DMS79 treated with DMSO at 0.1 percent for 48 hours (cell line): ENCODE results near the gene TMA7.

Source experiments
- DNase-seq: peaks from one replicate; lab custom pipeline; 2025; lab: John Stamatoyannopoulos, UW

Gene TMA7

DNA sequence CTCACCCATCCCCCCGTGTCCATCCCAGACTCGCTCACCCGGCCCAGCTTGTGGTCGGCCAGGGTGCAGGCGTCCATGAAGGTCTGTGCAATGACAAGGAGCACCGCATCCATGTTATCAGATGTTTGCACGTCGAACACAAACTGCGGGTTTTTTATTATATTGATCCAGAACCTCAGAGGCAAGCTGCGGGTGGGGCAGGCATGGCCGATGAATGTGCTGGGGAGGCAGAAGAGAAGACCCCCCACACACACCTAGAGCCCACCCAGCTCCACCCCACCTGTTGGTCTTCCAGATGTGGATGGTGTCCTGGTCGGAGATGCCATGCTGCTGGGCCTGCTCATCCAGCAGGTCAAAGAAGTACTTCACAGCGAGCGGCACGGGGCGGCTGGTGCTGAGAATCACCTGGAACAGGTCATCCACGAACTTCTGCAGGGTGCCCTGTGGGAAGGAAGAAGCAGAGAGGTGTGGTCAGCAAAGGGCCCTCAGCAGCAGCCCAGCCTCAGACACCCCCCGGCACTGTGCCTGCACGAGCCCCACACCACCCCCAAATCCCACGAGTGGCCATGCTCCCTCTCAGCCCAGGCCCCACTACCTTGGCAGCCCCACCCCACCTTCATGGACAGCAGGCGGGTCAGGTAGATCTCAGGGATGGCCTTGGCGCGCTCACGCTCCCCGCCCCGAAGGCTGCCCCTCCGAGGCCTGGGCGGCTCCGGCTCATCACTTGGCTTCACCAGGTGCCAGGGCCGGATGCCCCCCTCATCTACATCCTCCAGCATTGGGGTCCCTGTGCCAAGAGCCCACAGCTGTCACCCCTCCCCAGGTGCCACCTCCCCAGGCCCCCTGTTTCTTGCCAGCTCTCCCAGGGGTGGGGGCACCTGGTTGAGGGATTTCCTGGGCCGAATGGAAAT lies 30.5 kb upstream of the TMA7 start:
- no peak for DNase-seq

DNA sequence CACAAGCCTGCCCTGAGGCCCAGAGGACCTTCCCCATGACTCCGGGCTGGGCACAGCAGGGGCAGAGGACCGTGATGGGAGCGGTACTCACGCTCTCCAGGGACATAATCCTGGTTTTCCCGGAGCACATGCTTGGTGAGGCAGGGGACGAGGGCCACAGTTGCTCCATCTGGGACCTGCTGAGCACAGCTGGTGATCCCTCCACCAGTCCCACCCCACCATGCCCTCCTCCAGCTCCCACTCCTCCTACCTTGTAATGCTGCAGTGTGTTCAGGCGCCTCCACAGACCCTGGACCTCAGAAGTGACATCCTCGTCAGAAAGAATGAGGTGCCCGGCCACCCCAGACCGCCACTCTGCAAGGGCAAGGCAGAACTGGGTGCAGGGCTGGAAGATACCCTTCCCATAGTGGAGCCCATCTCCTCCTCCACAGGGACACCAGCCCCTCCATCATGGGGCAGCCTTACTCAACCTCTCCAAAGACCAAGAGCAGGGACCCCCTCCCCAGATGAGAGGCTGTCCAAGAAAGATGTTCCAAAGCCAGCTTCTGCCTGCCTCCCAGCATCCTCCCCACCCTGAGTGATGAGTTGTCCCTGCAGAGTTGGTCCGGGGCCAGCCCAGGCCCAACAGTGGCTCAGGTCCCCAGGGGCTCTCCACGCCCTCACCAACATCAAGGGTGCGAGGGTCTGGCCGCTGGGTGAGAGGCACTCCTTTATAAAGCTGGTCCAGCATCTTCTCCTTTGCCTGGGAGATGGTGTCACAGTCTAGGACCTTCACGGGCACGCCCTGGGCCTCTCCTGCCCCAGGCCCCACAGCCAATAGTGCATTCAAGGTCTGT lies 29.6 kb upstream of the TMA7 start:
- no peak for DNase-seq

- no peak for DNase-seq
Measured at GRCh38 chr3:48411041-48411588, 28.9 kb upstream of the TMA7 start.

GRCh38 chr3:48411606-48412374 lies 28.3 kb upstream of the TMA7 start:
- DNase-seq = no peak

- no peak for DNase-seq
Measured at GRCh38 chr3:48412375-48413001, 27.6 kb upstream of the TMA7 start.

DNA sequence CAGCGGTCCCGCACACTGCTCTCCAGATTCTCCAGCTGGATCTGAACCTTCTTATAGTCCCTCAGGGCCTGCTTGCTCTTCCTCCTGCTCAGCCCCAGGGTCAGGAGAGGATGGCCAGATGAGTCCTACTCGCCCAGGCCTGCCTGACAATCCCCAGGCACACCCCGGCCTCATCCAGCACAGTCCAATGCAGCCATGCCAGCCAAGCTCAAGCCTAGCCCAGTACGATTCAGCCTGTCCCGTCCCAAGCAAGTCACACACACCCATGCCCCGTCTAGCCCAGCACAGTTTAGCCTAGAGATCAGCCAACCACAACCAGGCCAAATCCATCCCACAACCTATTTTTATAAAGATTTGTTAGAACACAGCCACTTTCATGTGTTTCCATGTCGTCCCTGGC lies 27.0 kb upstream of the TMA7 start:
- DNase-seq = no peak

DNA sequence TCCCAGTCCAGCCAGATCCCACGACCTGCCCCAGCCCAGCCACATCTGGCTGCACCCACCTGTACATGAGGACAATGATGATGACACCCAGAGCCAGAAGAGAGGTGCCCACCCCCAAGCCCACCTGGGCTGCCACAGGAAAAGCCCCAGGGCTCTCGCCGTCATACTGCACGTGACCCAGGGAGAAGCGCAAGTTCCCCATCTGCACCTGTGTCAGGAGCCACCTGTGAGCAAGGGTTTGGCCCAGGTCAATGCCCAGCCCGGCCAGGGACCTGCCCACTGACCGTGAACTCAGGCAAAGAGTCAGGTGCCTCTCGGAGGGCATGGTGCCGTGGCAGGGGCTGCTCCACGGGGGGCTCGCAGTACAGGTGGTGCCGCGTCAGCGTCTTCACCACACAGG lies 26.4 kb upstream of the TMA7 start:
- no peak for DNase-seq

- DNase-seq = no peak
Measured at GRCh38 chr3:48414376-48415250, 25.4 kb upstream of the TMA7 start.

- DNase-seq = no peak
Measured at GRCh38 chr3:48415251-48415953, 24.7 kb upstream of the TMA7 start.

DNA sequence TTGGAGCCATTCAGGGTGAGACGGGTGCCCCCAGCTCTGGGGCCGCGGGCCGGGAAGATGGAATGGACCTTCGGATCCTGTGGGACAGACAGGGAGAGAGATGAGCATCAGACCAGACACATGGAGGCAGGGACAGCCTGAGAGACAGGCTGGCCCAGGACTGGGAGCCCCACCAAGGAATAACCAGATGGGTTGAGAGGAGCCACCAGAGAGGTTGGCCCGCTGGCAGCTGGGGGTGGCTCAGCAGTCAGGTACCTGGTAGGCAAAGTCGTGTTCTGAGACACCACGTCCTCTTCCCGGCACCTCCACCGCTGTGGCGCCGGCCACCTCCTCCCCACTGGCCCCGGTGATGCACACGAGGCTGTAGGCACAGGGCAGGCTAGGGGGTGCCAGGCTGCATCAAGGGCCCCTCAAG lies 24.0 kb upstream of the TMA7 start:
- no peak for DNase-seq

DNA sequence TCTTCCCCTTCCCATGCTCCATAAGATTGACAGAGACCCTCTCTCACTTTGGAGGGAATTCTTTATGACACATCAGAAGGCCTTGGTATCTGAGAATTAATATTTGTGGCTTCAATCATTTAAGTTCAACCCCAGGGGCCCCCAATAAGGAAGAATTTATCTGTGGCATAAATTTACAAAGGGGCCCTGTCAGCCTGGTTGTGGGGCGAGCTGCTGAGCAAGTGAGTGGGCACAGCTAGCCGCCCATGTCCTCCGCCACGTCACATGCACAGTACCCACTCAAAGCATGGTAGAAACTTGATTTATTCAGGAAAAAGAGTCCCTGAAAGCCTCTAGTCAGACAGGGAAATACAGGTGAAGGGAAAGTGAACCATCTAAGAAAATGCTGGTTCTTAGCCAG lies 23.5 kb upstream of the TMA7 start:
- DNase-seq = no peak

GRCh38 chr3:48417529-48418108 lies 22.4 kb upstream of the TMA7 start:
- DNase-seq = no peak

- no peak for DNase-seq
Measured at GRCh38 chr3:48418140-48418539, 21.9 kb upstream of the TMA7 start.

- DNase-seq = no peak
Measured at GRCh38 chr3:48418651-48419050, 21.4 kb upstream of the TMA7 start.

DNA sequence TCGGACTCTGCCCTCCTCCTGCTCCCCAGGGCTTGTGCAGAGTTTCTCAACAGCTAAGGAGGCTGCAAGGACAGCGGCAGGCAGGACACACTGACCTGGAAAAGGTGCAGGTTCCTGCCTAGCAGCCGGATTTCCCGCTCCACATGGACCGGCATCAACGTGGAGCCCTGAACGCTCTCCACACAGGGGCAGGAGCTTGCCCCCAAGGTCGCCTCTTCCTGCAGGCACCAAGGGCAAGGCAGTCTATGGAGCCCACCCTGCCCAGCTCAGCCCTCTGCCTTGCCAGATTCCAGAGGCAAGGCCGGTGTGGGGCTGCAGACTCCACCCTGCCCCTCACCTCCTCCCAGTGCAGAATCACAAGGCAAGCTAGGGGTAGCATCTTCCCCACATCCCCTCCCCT lies 20.9 kb upstream of the TMA7 start:
- DNase-seq = no peak

DNA sequence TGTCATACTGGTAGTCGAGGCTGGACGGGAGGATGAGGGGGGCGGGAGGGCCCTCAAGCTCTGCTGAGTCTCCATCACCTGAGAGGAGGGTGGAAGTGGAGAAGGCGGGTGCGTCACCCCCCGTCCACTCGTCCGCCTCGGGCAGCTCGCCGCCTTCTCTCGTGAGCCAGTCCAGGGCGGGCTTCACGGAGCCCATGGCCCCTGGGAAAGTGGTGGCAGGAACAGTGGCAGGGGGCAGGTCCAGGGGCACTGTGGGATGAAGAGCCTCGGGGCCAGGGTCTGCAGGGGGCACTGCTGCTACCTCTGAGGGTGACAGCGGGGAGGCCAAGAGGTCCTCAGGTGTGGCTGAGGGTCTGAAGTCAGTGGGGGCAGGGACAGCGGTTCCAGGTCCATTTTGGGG lies 20.5 kb upstream of the TMA7 start:
- no peak for DNase-seq

- no peak for DNase-seq
Measured at GRCh38 chr3:48420561-48420960, 19.5 kb upstream of the TMA7 start.

DNA sequence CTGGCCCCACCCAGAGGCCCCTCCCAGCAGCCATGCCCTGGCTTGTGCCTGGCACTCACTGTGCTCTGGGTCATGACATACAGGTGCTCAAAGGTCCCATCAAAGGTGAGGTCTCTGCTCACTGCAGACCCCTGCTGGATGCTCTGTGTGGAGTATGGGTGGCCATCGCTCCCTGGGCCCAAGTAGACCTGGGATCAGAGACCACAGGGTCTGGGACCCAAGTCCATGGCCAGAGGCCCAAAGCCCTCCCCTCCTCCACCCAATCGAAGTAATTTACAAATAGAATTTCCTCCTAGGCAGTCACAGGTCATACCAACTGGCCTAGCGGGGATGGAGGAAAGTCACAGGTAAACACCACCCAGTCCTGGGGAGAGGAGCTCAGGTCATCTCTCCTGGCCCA lies 17.8 kb upstream of the TMA7 start:
- no peak for DNase-seq

DNA sequence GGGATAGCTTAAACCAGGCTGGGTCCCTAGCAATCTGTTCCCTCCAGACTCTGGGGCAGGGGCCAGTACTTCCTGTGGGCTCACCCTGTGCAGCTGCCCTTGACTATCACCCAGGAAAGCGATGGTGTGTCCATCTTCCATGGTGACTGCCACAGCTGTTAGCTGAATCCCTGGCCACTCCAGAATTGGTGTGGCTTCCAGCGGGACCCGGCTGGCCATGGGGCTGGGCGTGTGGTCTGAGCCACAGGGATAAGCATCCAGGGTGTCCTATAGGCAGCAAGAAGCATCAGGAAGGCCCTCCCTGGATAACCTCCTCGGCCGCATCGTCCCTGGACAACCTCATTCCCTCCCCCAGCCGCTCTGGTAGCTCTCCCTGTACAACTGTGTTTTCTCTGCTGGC lies 17.4 kb upstream of the TMA7 start:
- DNase-seq = no peak
